DMS153 treated with DMSO at 0.1 percent for 48 hours (cell line): ENCODE data around the gene RAB11FIP5.

Experiments used
- DNase-seq: peaks from one replicate; lab custom pipeline; 2025; ENCODE audit not compliant: unreplicated experiment; lab: John Stamatoyannopoulos, UW

RAB11FIP5 gene

GRCh38 chr2:73085691-73086090 lies 27.1 kb downstream of the RAB11FIP5 start:
- DNase-seq, result peak; percentile 37

- DNase-seq, result no peak
Measured at GRCh38 chr2:73084971-73085370, 27.8 kb downstream of the RAB11FIP5 start.

- peak; percentile 18 for DNase-seq
Measured at GRCh38 chr2:73083886-73084800, 28.6 kb downstream of the RAB11FIP5 start.

- DNase-seq, result no peak
Measured at GRCh38 chr2:73082523-73083410, 30.0 kb downstream of the RAB11FIP5 start.

GRCh38 chr2:73081181-73081671 lies 31.5 kb downstream of the RAB11FIP5 start:
- no peak for DNase-seq

GRCh38 chr2:73080321-73081131 lies 32.2 kb downstream of the RAB11FIP5 start:
- no peak for DNase-seq

- DNase-seq, result no peak
Measured at GRCh38 chr2:73079636-73080035, 33.1 kb downstream of the RAB11FIP5 start.

- DNase-seq, result no peak
Measured at GRCh38 chr2:73078457-73079411, 34.0 kb downstream of the RAB11FIP5 start.

- no peak for DNase-seq
Measured at GRCh38 chr2:73077424-73077795, 35.3 kb downstream of the RAB11FIP5 start.

- no peak for DNase-seq
Measured at GRCh38 chr2:73076701-73077423, 35.9 kb downstream of the RAB11FIP5 start.

- DNase-seq, result no peak
Measured at GRCh38 chr2:73075477-73076373, 37.0 kb downstream of the RAB11FIP5 start.

- no peak for DNase-seq
Measured at GRCh38 chr2:73074110-73075069, 38.4 kb downstream of the RAB11FIP5 start.

- no peak for DNase-seq
Measured at GRCh38 chr2:73072416-73072815, 40.3 kb downstream of the RAB11FIP5 start.

- no peak for DNase-seq
Measured at GRCh38 chr2:73072129-73072395, 40.7 kb downstream of the RAB11FIP5 start.

GRCh38 chr2:73071360-73072128 lies 41.2 kb downstream of the RAB11FIP5 start, which contains the start of gene SFXN5:
Gene SFXN5 (minus strand): TSS chr2:73071712. CDS start chr2:73071705, 7 bp downstream.
- peak; percentile 94 for DNase-seq

- no peak for DNase-seq
Measured at GRCh38 chr2:73070643-73071359, 41.9 kb downstream of the RAB11FIP5 start.
